Testis (tissue), 3 donors: Measurements from ENCODE around the gene MAPK1. TPM values are rescaled to one million over a fixed set of nuclear protein-coding genes. Genes with fewer than 3 reads are reported as not detected.
"Not testable (repeated sequence)": the region's sequence is repeated elsewhere in the genome, so short reads cannot be mapped to it uniquely, and the experiment has no call there.

ENCODE experiments used
- DNase-seq: peaks from one replicate; pipeline ENCODE4 v3.0.0-alpha.2; 2019
- H3K27ac ChIP-seq, 2 donors: fragments of 200-600 bp; sonication (generic); one replicate each; pipeline ENCODE4 v1.5.1; 2019
- H3K27me3 ChIP-seq: fragments of 200-600 bp; sonication (generic); one replicate; pipeline ENCODE4 v1.5.1; 2019
- H3K36me3 ChIP-seq: fragments of 200-600 bp; sonication (generic); one replicate; pipeline ENCODE4 v1.5.1; 2017; ENCODE audit warnings: low read depth; ENCODE audit errors: missing control alignments
- H3K4me1 ChIP-seq: fragments of 200-600 bp; sonication (generic); one replicate; pipeline ENCODE4 v1.5.1; 2019
- H3K4me3 ChIP-seq, 2 donors: fragments of 200-600 bp; sonication (generic); one replicate each; pipeline ENCODE4 v1.5.1; 2017 to 2019
- H3K9me3 ChIP-seq: fragments of 200-600 bp; sonication (generic); one replicate; pipeline ENCODE4 v1.5.1; 2017
- POLR2A ChIP-seq: fragments of 450-650 bp; IDR thresholded peaks from one replicate; pipeline ENCODE4 v1.6.1; 2017; ENCODE audit warnings: antibody characterized with exemption, mild to moderate bottlenecking, moderate library complexity
- WGBS, 2 donors: methylation state at CpG; one replicate each; pipeline ENCODE4 v1.1.5; 2018; 5-methylcytosine and 5-hydroxymethylcytosine counted together
- intact Hi-C: fragments of 100-400 bp; cut with DNase I; formaldehyde crosslinking; loops from one replicate; pipeline ENCODE4 v1.15.1; 2023; ENCODE audit warnings: low total_unique reads
- polyA plus RNA-seq: library from polyadenylated mRNA; stranded (reverse); fragments of 350-450 nt; fragmentation: Illumina TruSeq; extraction: RNeasy Lipid Tissue Mini Kit (QIAGEN cat#74804); gene quantifications from one replicate; pipeline ENCODE4 v1.2.3, GENCODE V29; 2014; ENCODE audit warnings: low read depth, low replicate concordance; ENCODE audit not compliant: insufficient read depth
- total RNA-seq, 2 donors: library from RNA; depleted of rRNA; stranded (reverse); fragments of >200 nt; gene quantifications; one replicate each; pipeline ENCODE4 v1.2.3, GENCODE V29; 2016
- TF ChIP-seq, protein P1 (sequence below), 3 experiments: fragments of 450-650 bp in 2 of 3; fragments of 200-600 bp in 1 of 3; sonication (generic) in 1 of 3; IDR thresholded peaks; one replicate each; pipeline ENCODE4 v1.5.1; 2016 to 2019; ENCODE audit warnings: antibody characterized with exemption in 3 of 3, mild to moderate bottlenecking in 2 of 3, moderate library complexity in 1 of 3

The MAPK1 gene
- total and polyA plus RNA-seq, 3 donors from 2014 or later = 90.2 to 143 (median 121) TPM

DNA sequence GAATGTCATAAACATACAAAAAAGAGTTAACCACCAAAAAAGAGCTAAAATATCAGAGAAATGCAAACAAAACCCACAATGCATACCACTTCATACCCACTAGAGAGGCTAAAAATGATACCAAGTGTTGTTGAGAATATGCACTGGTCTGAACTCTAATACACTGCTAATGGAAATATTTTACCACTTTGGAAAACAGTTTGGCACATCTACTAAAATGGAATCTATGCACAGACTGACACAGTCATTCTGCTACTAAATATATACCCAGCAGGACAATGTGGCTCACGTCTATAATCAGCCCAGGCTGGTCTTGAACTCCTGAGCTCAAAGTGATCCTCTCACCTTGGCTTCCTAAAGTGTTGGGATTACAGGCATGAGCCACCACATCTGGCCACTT is 18.0 kb downstream of the MAPK1 start:
- Histone ChIP-seq H3K4me1 (peaks cover 25% of the 10 kb centered on the region), H3K27me3 (no peaks in the 10 kb centered on the region), H3K36me3 (no peaks in the 10 kb centered on the region), H3K9me3 (no peaks in the 10 kb centered on the region), H3K27ac (no peak overlapping the region), H3K4me3 (no peak overlapping the region)
- intact Hi-C loops = no loop called here
- no peak for DNase-seq
- WGBS, 2 donors = 22 to 31% methylated on average over 1 of the region's 1 CpG
- no peak for TF ChIP-seq POLR2A
- TF ChIP-seq, protein P1, sequence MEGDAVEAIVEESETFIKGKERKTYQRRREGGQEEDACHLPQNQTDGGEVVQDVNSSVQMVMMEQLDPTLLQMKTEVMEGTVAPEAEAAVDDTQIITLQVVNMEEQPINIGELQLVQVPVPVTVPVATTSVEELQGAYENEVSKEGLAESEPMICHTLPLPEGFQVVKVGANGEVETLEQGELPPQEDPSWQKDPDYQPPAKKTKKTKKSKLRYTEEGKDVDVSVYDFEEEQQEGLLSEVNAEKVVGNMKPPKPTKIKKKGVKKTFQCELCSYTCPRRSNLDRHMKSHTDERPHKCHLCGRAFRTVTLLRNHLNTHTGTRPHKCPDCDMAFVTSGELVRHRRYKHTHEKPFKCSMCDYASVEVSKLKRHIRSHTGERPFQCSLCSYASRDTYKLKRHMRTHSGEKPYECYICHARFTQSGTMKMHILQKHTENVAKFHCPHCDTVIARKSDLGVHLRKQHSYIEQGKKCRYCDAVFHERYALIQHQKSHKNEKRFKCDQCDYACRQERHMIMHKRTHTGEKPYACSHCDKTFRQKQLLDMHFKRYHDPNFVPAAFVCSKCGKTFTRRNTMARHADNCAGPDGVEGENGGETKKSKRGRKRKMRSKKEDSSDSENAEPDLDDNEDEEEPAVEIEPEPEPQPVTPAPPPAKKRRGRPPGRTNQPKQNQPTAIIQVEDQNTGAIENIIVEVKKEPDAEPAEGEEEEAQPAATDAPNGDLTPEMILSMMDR (IDR thresholded peaks at IDR 0.05) = no peak

DNA sequence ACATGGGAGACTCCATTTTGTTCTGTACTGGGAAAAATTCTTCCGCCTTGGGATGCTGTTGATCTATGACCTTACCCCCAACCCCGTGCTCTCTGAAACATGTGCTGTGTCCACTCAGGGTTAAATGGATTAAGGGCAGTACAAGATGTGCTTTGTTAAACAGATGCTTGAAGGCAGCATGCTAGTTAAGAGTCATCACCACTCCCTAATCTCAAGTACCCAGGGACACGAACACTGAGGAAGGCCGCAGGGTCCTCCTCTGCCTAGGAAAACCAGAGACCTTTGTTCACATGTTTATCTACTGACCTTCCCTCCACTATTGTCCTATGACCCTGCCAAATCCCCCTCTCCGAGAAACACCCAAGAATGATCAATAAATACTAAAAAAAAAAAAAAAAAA is 19.4 kb downstream of the MAPK1 start:
- H3K27me3 ChIP-seq, intact Hi-C loops, H3K36me3 ChIP-seq, H3K9me3 ChIP-seq, DNase-seq, H3K4me3 ChIP-seq, H3K27ac ChIP-seq: not testable (repeated sequence)
- H3K4me1 ChIP-seq = peaks cover 13% of the 10 kb centered on the region
- WGBS, 2 donors = 31 to 33% methylated on average over 4 to 5 of the region's 5 CpGs

DNA sequence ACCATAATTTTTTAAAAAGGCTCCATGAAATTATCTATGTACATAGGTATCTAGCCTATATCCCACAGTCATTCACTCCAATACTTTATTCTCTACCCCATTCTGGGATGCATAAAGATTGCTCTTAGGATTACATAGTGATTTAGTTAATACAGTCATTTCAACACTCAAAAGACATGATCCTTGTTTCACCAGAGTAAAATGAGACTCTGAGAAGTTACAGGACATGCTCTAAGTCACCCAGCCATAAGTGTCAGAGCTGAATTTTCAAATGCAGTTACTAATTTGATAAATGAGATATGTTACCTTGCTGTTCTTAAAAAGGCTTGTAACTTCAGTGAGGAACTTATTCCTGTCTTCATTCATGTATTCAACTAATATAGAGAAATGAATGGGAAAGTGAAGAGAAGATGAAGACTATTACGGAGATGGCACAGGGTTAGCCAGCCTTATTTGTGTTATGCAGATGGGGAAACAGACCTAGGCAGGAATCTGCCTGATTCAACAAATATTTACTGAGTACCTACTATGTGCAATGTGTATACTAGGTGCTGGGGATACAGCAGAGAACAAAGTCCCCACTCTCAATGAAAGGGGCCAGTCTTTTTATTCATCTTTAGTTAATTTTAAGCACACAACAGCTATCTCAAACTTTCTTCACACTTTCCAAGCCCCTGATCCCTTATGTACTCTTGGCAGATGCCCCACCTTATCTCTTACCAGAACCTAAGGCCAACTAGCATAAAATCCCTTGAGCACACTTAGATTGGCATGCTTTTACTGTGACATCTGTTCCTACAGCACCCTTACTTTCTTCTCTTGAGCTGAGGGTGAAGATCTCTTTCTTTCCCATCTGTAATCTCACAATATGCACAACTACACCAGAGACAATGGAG is 21.6 kb downstream of the MAPK1 start:
- DNase-seq = no peak
- Histone ChIP-seq H3K27me3 (no peaks in the 10 kb centered on the region), H3K4me1 (peaks cover 13% of the 10 kb centered on the region), H3K36me3 (no peaks in the 10 kb centered on the region), H3K9me3 (no peaks in the 10 kb centered on the region), H3K27ac (no peak overlapping the region), H3K4me3 (no peak overlapping the region)
- intact Hi-C loops = no loop called here
- TF ChIP-seq, protein P1 (IDR thresholded peaks at IDR 0.05) = no peak
- TF ChIP-seq POLR2A = no peak
- WGBS, 2 donors = 88 to 89% methylated on average over 1 of the region's 1 CpG

DNA sequence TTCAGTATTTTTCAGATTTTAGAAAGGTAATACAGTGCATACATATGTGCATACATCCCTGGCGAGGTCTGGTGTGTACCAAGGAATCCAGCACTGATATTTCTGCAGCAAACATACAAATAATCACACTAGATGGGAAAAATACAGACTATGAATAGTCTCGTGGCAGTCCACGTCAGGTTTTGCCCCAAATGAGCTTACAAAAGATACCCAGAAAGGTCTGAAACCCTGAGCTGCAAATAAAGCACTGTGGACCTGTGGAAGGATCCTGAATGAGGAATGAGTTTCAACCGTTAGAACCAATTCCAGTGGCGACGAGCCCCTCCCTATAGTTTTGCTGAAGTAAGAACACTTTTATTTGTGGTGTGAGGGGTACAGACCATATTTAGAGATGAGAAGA is 24.5 kb downstream of the MAPK1 start:
- 72 to 76% methylated on average over 6 of the region's 6 CpGs for WGBS, 2 donors
- no peak overlapping the region for H3K4me3 ChIP-seq
- peaks cover 13% of the 10 kb centered on the region for H3K4me1 ChIP-seq
- no peaks in the 10 kb centered on the region for H3K36me3 ChIP-seq
- TF ChIP-seq, protein P1 (IDR thresholded peaks at IDR 0.05) = no peak
- TF ChIP-seq POLR2A = no peak
- no peak for DNase-seq
- no peak overlapping the region for H3K27ac ChIP-seq
- intact Hi-C loops = no loop called here
- no peaks in the 10 kb centered on the region for H3K9me3 ChIP-seq
- H3K27me3 ChIP-seq = no peaks in the 10 kb centered on the region

GRCh38 chr22:21841422-21841821 is 26.0 kb downstream of the MAPK1 start:
- WGBS, 2 donors = 92 to 99% methylated on average over 2 of the region's 2 CpGs
- TF ChIP-seq, protein P1 (IDR thresholded peaks at IDR 0.05) = no peak
- no peak for TF ChIP-seq POLR2A
- no peak for DNase-seq
- Histone ChIP-seq H3K4me3 (no peak overlapping the region), H3K4me1 (peaks cover 24% of the 10 kb centered on the region), H3K27me3 (no peaks in the 10 kb centered on the region), H3K9me3 (no peaks in the 10 kb centered on the region), H3K36me3 (no peaks in the 10 kb centered on the region), H3K27ac (no peak overlapping the region)
- intact Hi-C loops = no loop called here
